GM23338 (cell line): ENCODE data around the gene ADGRB2.
A peak's percentile ranks its signal among the peaks of the same experiment; 100 is the strongest.

Experiments
- CREB1 ChIP-seq: fragments of 250-450 bp; sonication (Bioruptor Pico); IDR thresholded peaks from 2 replicates; pipeline ENCODE4 v1.5.0; 2020; ENCODE audit warnings: low read depth, mild to moderate bottlenecking, moderate library complexity
- EZH2 ChIP-seq: fragments of 200-600 bp; sonication (generic); IDR thresholded peaks from one replicate; pipeline ENCODE4 v1.8.0; 2017; ENCODE audit warnings: antibody characterized with exemption, mild to moderate bottlenecking, low read depth; ENCODE audit not compliant: unreplicated experiment
- EZH2phosphoT487 ChIP-seq: fragments of 200-600 bp; sonication (generic); IDR thresholded peaks from one replicate; pipeline ENCODE4 v1.8.1; 2018; ENCODE audit warnings: antibody characterized with exemption; ENCODE audit not compliant: unreplicated experiment
- NANOG ChIP-seq: IDR thresholded peaks from 2 replicates; pipeline ENCODE4 v1.6.1; 2016; ENCODE audit warnings: antibody characterized with exemption, borderline replicate concordance
- POLR2AphosphoS5 ChIP-seq: IDR thresholded peaks from 2 replicates; pipeline ENCODE4 v1.6.1; 2016; ENCODE audit warnings: antibody characterized with exemption, low read depth
- REST ChIP-seq: IDR thresholded peaks from one replicate; pipeline ENCODE4 v1.6.1; 2018; ENCODE audit warnings: antibody characterized with exemption; ENCODE audit not compliant: unreplicated experiment
- STAT1 ChIP-seq: IDR thresholded peaks from one replicate; pipeline ENCODE4 v1.6.1; 2016; ENCODE audit warnings: antibody characterized with exemption; ENCODE audit not compliant: unreplicated experiment
- ZNF114 ChIP-seq: fragments of 250-450 bp; sonication (Bioruptor Pico); IDR thresholded peaks from 2 replicates; pipeline ENCODE4 v1.5.0; 2020; ENCODE audit warnings: mild to moderate bottlenecking, moderate library complexity
- TF ChIP-seq, protein P1 (sequence below), 2 experiments: fragments of 200-600 bp in 1 of 2; sonication (generic) in 1 of 2; conservative IDR thresholded peaks; 2 replicates each; pipeline versions ENCODE4 v1.5.1 to v1.6.1; 2016 to 2017; ENCODE audit warnings: antibody characterized with exemption in 2 of 2, low read depth in 2 of 2, mild to moderate bottlenecking in 2 of 2, moderate library complexity in 1 of 2

DNA sequence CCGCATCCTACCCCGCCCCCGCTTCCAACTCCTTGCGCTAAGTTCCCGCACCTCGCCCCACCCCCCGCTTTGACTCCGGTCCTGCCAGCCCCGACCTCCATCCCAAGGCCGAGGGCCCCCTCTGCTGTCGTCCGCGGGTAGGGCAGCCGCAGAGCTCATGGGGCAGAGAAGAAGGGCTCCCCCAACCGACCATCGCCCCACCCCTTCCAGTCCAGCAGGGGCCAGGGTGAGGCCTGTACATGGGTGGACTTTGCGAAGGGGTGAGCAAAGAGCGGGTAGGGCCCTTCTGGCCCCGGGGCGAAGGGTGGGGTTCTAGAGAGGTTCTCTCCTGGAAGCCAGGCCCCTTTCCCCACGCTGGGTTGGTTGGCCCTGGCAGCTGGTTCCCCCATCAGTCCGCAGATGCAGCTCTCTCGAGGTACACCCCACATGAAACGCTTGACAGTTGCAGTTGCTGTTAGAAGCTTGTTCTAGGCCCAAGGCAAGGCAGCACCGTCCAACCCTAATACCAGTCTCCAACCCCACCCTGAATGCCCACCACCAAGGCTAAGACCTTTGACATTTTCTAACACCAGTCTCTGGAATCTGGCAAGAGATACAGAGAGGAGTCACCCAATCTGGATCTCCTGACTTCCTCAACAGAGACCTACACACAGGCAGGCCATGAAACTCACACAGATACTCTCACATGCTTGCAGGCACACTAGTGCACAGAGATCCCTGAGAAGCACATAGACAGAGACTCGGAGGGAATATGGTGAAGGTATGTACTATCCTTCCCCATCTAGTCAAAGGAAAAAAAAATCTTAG lies 25.3 kb upstream of the ADGRB2 start:
- TF ChIP-seq, protein P1, sequence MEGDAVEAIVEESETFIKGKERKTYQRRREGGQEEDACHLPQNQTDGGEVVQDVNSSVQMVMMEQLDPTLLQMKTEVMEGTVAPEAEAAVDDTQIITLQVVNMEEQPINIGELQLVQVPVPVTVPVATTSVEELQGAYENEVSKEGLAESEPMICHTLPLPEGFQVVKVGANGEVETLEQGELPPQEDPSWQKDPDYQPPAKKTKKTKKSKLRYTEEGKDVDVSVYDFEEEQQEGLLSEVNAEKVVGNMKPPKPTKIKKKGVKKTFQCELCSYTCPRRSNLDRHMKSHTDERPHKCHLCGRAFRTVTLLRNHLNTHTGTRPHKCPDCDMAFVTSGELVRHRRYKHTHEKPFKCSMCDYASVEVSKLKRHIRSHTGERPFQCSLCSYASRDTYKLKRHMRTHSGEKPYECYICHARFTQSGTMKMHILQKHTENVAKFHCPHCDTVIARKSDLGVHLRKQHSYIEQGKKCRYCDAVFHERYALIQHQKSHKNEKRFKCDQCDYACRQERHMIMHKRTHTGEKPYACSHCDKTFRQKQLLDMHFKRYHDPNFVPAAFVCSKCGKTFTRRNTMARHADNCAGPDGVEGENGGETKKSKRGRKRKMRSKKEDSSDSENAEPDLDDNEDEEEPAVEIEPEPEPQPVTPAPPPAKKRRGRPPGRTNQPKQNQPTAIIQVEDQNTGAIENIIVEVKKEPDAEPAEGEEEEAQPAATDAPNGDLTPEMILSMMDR (conservative IDR thresholded peaks at IDR 0.05; ENCODE audit: low read depth in 2 of 2), result peak; percentile 80 to 99
- no peak for TF ChIP-seq POLR2AphosphoS5
- TF ChIP-seq CREB1, result no peak
- TF ChIP-seq EZH2phosphoT487, result no peak
- no peak for TF ChIP-seq EZH2
- TF ChIP-seq NANOG, result no peak
- TF ChIP-seq REST, result no peak
- TF ChIP-seq STAT1, result no peak
- no peak for TF ChIP-seq ZNF114 (CRISPR knock-in tag)
